G401 (cell line): ENCODE measurements around the gene KCNQ2. TPM values are rescaled to one million over a fixed set of nuclear protein-coding genes. Genes with fewer than 3 reads are reported as not detected.

Experiments
- DNase-seq: peaks from one replicate; pipeline ENCODE4 v3.0.0-alpha.2; 2015; ENCODE audit warnings: low spot score
- in situ Hi-C: cut with HindIII; loops from 2 replicates; pipeline ENCODE4 v1.10.0; 2016; ENCODE audit warnings: low sequenced_read_pairs, mixed read lengths
- total RNA-seq: library from RNA; depleted of rRNA; stranded (reverse); fragments of >200 nt; shearing (Covaris generic); gene quantifications from 2 replicates; pipeline ENCODE4 v1.2.3, GENCODE V29; 2014

The KCNQ2 gene
- total RNA-seq, 1 experiment from 2014 or later, result 133 TPM

DNA sequence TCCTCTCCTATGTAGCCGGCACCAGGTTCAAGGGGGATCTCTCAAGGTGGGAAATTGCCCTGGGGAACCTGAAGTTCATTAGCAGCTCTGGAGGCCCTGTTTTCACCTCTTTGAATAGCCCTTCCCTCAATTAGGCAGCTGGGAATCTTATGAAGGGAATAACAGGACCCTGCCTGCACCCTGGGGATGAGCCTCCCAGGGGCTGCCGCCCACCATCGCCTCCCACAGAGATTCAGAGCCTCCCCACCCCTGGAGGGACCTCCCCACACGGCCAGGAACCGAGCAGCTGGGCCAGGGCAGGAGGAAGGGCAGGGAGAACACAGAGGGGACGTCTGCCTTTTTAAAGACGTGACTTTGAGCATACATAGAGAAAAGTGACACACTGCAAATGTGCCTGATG lies 31.1 kb upstream of the KCNQ2 start:
- no peak for DNase-seq
- in situ Hi-C loops, result no loop called here

DNA sequence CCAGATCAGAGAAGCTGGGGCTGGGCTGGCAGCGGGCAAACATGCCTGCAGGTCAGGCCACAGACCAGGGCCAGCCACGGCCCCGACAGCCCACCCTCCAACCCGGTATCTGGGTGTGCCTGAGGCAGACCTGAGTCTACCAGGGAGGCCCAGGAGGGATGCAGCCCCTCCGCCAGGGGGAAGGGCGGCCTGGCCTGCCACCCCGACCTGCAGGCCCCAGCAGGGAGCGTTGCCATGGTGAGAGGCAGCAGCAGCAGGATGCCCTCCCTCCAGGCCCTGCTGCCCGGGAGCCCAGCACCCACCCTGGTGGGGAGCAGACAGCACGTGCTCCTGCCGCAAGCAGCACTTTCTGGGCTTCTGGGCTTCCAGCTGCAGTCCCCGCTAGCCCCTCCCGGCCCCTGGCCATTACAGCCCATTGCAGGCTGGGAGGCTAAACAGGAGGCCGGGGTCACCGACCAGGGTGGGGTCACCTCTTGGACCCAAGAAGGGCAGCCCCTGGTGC lies 30.3 kb upstream of the KCNQ2 start:
- in situ Hi-C loops, result no loop called here
- no peak for DNase-seq

DNA sequence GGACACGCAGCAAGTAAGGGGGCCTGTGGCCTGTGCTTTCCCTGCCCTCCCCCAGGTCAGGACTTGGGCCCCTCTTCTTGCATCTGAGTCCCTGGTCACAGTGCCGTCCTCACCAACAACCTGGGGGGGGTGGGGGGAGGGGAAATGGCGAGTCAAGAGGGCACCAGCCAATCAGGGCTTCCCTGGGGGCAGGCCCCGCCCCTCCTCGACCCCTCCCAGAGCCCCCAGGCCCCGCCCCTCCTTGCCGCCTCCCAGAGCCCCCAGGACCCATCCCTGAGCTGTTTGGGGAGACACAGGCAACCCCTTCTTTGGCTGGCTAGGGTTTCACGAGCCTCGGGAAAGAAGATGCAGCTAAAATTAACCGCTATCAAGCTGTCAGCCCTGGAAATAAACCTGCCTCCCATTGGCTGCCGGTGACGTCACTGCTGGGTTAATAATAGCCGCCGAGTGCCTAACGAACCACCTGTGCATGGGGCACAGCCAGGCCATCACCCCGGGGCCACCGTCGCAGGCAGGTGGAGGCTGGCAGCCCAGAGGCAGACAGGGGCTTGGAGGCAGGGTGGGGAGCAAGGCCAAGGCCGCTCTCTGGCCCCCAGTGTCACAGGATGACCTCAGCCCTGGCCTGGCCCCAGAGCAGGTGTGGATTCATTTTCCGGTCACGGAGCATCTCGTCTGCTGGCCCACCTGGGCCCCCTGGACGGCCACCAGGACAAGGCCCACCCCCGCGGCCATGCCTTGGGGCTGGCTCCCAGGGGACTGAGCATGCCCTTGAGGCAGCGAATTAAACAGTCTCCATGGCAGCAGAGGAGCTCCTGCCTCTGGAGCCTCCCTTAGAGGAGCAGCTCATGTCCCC lies 29.6 kb upstream of the KCNQ2 start:
- DNase-seq, result peak; percentile 99
- in situ Hi-C loops, result no loop called here

DNA sequence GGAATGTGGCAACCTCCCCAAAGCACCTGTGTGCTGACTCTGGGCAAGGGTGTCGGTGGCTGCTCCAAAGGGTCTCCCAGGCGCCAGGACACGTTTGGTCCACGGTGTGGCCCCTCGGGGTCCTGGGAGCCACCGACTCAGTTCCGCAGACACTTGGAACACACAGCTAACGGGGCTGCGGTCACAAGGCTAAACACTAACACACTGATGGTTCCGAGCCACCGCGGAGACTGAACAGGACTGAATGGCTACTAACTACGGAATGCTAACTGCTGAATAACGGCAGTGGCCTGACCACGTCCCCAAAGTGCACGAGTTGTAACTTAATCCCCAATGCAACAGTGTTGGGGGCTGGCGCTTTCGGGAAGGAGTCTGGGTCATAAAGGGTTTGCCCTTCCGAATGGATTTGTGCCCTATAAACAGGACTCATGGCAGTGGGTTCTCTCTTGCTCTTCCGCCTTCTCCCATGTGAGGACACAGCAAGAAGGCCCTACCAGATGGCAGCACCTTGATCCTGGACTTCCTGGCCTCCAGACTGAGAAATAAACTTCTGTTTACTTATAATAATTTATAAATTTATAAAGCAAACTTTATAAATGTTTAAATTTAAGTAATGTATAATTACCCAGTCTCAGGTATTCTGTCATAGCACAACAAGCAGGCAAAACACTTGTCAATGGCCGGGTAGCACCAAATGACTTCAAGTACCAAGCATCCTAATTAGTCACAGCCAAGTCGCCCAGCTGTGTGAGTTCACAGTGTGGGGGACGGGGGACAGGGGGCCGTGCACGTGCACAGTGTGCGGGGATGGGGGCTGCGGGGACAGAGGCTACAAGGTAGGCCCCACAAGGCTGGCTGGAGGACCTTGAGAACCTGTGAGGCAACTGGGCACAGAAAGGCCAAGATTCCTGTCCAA lies 28.7 kb upstream of the KCNQ2 start:
- in situ Hi-C loops, result no loop called here

DNA sequence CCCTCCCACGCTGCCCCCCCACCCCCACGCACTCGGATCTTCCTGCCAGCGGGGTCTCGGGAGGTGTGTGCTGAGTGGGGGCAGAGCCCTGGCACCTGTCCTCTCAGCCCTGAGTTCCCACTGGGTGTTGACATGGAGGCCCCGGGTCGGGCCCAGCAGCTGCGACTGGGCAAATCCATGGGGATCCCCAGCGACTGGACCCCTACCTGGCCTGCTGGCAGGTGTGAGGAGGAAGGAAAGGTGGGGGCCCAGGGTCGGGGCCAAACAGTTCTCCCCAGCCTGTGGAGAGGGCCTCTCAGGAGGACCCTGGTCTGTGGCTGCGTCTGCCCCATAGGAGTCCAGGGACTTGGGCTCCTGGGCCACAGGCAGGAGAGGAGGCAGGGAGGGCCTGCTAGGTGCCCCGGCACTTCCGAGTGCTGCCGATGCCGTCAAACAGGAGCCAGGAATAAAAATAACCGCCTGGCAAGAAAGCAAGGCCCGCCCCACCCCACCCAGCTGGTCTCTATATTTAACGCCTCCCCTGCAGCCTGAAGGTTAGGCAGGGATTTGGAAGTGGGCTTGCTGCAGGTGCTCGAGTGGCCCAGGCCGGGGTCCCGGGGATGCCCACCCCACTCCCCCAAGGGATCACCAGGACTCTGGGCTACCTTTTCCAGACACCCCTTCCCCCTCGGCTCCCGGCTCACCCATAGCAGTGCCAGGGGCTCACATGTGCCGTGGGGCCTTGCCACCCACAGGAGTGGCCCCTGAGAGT lies 27.9 kb upstream of the KCNQ2 start:
- in situ Hi-C loops, result no loop called here

More for the DNA sequence above, 28.7 kb upstream of the KCNQ2 start:
- peak; percentile 61 for DNase-seq

DNA sequence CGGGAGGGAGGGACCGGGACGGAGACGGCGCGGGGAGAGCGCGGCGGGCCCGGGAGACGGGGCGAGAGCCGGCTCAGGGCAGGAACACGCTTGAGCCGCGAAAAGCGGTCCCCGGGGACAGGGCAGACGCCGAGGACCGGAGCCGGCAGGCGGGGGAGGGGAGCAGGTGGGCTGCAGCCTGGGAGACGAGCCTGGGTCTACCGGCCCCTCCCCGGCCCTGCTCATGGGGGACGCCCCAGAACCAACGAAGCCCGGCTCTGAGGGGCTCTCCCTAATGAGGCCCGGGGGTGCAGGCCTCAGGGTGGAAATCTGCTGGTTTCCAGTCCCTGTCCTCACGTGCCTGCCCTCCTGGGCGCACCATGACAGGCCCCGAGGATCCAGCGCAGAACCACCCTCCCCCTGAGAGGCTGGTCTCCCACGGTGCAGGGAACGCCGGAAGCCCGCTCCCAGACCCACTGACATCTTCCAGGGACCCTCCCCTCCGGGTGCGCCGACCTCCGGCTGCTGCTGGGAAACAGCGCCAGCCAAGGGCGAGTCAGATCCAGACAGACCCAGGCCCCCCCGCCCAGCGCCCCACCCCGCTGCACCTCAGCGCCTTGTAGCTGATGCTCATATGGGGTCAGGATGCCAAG lies 27.0 kb upstream of the KCNQ2 start:
- no peak for DNase-seq
- in situ Hi-C loops, result no loop called here

More for the DNA sequence above, 27.9 kb upstream of the KCNQ2 start:
- DNase-seq, result peak; percentile 73

- in situ Hi-C loops, result no loop called here
- DNase-seq, result peak; percentile 68
These were observed 26.5 kb upstream of the KCNQ2 start, which contains the start of gene EEF1A2 for GRCh38 chr20:63498960-63499337. Gene EEF1A2, minus strand, starts transcription at chr20:63499083. Its CDS starts 1,320 bp downstream, at chr20:63497763.

DNA sequence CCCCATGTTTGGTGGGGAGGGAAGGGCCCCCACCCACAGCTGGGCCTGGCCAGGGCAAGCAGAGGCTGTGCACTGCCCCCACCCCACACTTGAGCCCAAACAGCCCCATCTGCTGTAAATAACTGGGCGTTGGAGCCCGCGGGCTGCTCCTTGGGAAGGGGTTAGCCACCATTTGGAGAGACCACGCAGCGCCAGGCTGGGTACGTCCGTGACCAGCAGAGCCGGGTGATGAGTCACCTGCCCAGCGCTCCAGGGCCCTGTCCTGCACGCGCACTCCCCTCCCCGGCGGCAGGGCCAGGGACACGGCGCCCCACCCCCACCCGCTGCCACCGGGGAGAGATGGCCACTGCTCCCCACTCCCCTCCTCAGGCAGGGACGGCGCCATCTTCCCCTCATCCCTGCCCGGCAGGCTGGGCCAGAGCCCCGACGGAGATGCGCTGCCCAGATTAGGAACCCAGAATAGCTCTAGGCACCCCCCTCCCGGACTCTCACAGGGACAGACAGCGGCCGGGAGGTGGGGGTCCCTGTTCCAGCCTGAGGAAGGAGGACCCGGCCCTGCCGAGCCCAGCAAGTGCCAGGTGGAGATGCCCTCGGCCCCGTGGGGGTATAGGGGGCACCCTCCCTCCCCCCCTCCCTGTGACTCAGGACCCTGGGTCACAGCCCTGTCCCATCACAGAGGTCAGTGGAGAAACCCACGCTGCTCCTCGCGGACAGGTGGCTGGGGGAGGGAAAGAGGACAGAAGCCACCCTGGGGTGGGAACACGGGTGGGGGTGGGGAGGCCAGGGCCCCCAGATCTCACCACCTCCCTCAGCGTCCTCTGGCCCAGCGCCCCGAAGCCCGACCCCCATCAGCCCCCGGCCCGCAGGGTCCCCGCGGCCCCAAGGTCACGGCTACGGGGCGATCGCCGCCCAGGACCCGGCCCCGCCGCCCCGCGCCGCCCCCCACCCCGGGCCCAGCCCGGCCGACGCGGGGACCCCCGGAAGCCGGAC lies 25.8 kb upstream of the KCNQ2 start:
- DNase-seq, result peak; percentile 74

GRCh38 chr20:63497138-63497945 lies 24.9 kb upstream of the KCNQ2 start:
- in situ Hi-C loops, result no loop called here

More for the DNA sequence above, 25.8 kb upstream of the KCNQ2 start:
- in situ Hi-C loops, result no loop called here

DNA sequence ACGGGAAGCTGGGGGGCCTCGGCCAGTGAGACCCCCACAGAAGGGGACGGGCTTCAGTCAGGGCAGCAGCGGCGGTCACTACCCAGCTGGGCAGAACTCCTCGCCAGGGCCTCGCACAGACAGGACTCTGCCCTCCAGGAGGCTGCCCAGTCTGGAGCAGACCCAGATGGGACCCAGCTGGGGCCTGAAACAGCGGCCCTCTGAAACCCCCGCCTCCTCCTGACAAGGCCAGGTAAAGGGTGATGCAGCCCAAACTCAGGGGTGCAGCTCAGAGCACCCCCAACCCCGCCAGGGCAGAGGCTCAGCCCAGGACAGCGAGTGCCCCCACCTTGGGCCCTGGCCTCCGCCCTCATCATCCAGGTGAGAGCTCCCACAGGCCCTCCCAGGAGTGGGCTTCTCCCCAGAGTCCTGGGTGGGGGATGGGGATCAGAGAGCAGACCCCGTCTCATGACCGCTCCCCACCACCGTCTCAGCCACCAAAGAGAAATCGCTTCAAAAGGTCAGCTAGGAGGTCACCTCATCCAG lies 24.2 kb upstream of the KCNQ2 start:
- no peak for DNase-seq
- in situ Hi-C loops, result no loop called here

More at GRCh38 chr20:63497138-63497945, 24.9 kb upstream of the KCNQ2 start:
- no peak for DNase-seq

GRCh38 chr20:63495741-63496595 lies 23.5 kb upstream of the KCNQ2 start:
- in situ Hi-C loops, result no loop called here
- peak; percentile 78 for DNase-seq

GRCh38 chr20:63495167-63495720 lies 22.8 kb upstream of the KCNQ2 start:
- DNase-seq, result no peak
- in situ Hi-C loops, result no loop called here

DNA sequence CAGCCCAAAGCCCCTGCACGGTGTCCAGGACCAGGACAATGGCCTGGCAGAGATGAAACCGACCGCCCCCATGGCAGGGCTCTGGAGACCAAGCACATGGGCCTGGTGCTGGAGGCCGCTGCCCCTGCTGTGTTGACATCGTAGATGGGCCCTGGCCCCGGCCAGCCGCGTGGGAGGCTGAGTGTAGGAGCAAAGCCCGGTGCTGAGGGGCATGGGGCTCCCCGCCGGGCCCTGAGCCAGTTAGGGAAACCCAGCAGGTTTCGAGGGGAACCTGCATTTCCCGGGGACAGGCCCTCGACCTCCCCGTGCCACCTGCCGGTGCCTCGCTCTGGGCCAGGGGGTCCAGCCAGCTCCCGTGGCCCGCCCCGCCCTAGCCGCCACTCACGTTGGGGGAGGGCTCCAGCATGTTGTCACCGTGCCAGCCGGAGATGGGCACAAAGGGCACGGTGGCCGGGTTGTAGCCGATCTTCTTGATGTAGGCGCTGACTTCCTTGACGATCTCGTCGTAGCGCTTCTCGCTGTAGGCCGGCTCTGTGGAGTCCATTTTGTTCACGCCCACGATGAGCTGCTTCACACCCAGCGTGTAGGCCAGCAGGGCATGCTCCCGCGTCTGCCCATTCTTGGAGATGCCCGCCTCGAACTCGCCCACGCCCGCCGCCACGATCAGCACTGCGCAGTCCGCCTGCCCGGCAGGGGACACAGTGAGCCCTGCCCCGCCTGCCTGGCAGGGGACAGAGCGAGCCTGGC lies 22.1 kb upstream of the KCNQ2 start:
- no peak for DNase-seq
- in situ Hi-C loops, result no loop called here

- in situ Hi-C loops, result no loop called here
- DNase-seq, result peak; percentile 54
These were observed 21.6 kb upstream of the KCNQ2 start for GRCh38 chr20:63494084-63494419.

GRCh38 chr20:63493563-63494020 lies 21.1 kb upstream of the KCNQ2 start:
- in situ Hi-C loops, result no loop called here
- DNase-seq, result no peak
